HEK293 (cell line): ENCODE data around the gene FBXW5.

Experiments
- EGR2 ChIP-seq: fragments of 450-650 bp; formaldehyde crosslinking; IDR thresholded peaks from 2 replicates; pipeline ENCODE4 v1.5.1; 2016; ENCODE audit warnings: low read depth, missing biosample characterization, missing genetic modification characterization
- KLF10 ChIP-seq: fragments of 450-650 bp; IDR thresholded peaks from 2 replicates; pipeline ENCODE4 v1.5.1; 2018; ENCODE audit warnings: missing biosample characterization, mild to moderate bottlenecking, missing genetic modification characterization
- KLF16 ChIP-seq: fragments of 450-650 bp; formaldehyde crosslinking; IDR thresholded peaks from 2 replicates; pipeline ENCODE4 v1.5.1; 2017; ENCODE audit warnings: missing biosample characterization, missing genetic modification characterization
- OSR2 ChIP-seq: fragments of 450-650 bp; formaldehyde crosslinking; IDR thresholded peaks from 2 replicates; pipeline ENCODE4 v1.5.1; 2016; ENCODE audit warnings: missing biosample characterization, missing genetic modification characterization
- ZBTB21 ChIP-seq: fragments of 450-650 bp; formaldehyde crosslinking; IDR thresholded peaks from 2 replicates; pipeline ENCODE4 v1.5.1; 2017; ENCODE audit warnings: missing biosample characterization, missing genetic modification characterization
- ZBTB48 ChIP-seq: fragments of 450-650 bp; formaldehyde crosslinking; IDR thresholded peaks from 2 replicates; pipeline ENCODE4 v1.5.1; 2016; ENCODE audit warnings: missing biosample characterization, missing genetic modification characterization
- ZFHX2 ChIP-seq: fragments of 450-650 bp; formaldehyde crosslinking; conservative IDR thresholded peaks from 2 replicates; pipeline ENCODE4 v1.5.1; 2016; ENCODE audit warnings: missing biosample characterization, missing genetic modification characterization
- ZFP3 ChIP-seq: fragments of 450-650 bp; formaldehyde crosslinking; IDR thresholded peaks from 2 replicates; pipeline ENCODE4 v1.5.1; 2016; ENCODE audit warnings: low read depth, missing biosample characterization, missing genetic modification characterization
- ZNF157 ChIP-seq: fragments of 450-650 bp; formaldehyde crosslinking; IDR thresholded peaks from 2 replicates; pipeline ENCODE4 v1.5.1; 2016; ENCODE audit warnings: missing biosample characterization, missing genetic modification characterization
- ZNF335 ChIP-seq: fragments of 450-650 bp; formaldehyde crosslinking; conservative IDR thresholded peaks from 2 replicates; pipeline ENCODE4 v1.5.1; 2016; ENCODE audit warnings: missing biosample characterization, missing genetic modification characterization
- ZNF341 ChIP-seq: fragments of 450-650 bp; formaldehyde crosslinking; IDR thresholded peaks from 2 replicates; pipeline ENCODE4; 2016; ENCODE audit warnings: low read depth, missing biosample characterization, missing genetic modification characterization
- ZNF354C ChIP-seq: fragments of 450-650 bp; formaldehyde crosslinking; IDR thresholded peaks from 2 replicates; pipeline ENCODE4 v1.5.1; 2016; ENCODE audit warnings: missing biosample characterization, missing genetic modification characterization, low read depth, borderline replicate concordance
- ZNF423 ChIP-seq: fragments of 450-650 bp; formaldehyde crosslinking; IDR thresholded peaks from 2 replicates; pipeline ENCODE4 v1.5.1; 2016; ENCODE audit warnings: missing biosample characterization, missing genetic modification characterization
- ZNF521 ChIP-seq: fragments of 450-650 bp; formaldehyde crosslinking; IDR thresholded peaks from 2 replicates; pipeline ENCODE4 v1.5.1; 2017; ENCODE audit warnings: missing biosample characterization, mild to moderate bottlenecking, missing genetic modification characterization
- ZNF544 ChIP-seq: fragments of 450-650 bp; formaldehyde crosslinking; IDR thresholded peaks from 2 replicates; pipeline ENCODE4 v1.5.0; 2017; ENCODE audit warnings: missing biosample characterization, missing genetic modification characterization
- ZNF560 ChIP-seq: fragments of 450-650 bp; formaldehyde crosslinking; IDR thresholded peaks from 2 replicates; pipeline ENCODE4 v1.5.1; 2017; ENCODE audit warnings: missing biosample characterization, missing genetic modification characterization, borderline replicate concordance
- ZNF585B ChIP-seq: fragments of 450-650 bp; formaldehyde crosslinking; IDR thresholded peaks from 2 replicates; pipeline ENCODE4 v1.5.1; 2016; ENCODE audit warnings: missing biosample characterization, missing genetic modification characterization
- TF ChIP-seq, protein P1 (sequence below): fragments of 450-650 bp; formaldehyde crosslinking; conservative IDR thresholded peaks from 2 replicates; pipeline ENCODE4 v1.5.1; 2016; ENCODE audit warnings: low read depth, missing biosample characterization, missing genetic modification characterization
- TF ChIP-seq, protein P2 (sequence below): fragments of 450-650 bp; formaldehyde crosslinking; IDR thresholded peaks from 2 replicates; pipeline ENCODE4 v1.5.1; 2016; ENCODE audit warnings: missing biosample characterization, missing genetic modification characterization
- TF ChIP-seq, protein P3 (sequence below): fragments of 450-650 bp; formaldehyde crosslinking; IDR thresholded peaks from 2 replicates; pipeline ENCODE4 v1.5.1; 2017; ENCODE audit warnings: missing biosample characterization, missing genetic modification characterization
- TF ChIP-seq, protein P4 (sequence below): fragments of 450-650 bp; formaldehyde crosslinking; IDR thresholded peaks from 2 replicates; pipeline ENCODE4 v1.5.1; 2016; ENCODE audit warnings: missing biosample characterization, missing genetic modification characterization
- TF ChIP-seq, protein P5 (sequence below): fragments of 450-650 bp; formaldehyde crosslinking; IDR thresholded peaks from 2 replicates; pipeline ENCODE4 v1.5.0; 2017; ENCODE audit warnings: missing biosample characterization, missing genetic modification characterization, borderline replicate concordance
- TF ChIP-seq, protein P6 (sequence below): fragments of 450-650 bp; formaldehyde crosslinking; IDR thresholded peaks from 2 replicates; pipeline ENCODE4 v1.5.1; 2017; ENCODE audit warnings: missing biosample characterization, missing genetic modification characterization

Gene FBXW5

DNA sequence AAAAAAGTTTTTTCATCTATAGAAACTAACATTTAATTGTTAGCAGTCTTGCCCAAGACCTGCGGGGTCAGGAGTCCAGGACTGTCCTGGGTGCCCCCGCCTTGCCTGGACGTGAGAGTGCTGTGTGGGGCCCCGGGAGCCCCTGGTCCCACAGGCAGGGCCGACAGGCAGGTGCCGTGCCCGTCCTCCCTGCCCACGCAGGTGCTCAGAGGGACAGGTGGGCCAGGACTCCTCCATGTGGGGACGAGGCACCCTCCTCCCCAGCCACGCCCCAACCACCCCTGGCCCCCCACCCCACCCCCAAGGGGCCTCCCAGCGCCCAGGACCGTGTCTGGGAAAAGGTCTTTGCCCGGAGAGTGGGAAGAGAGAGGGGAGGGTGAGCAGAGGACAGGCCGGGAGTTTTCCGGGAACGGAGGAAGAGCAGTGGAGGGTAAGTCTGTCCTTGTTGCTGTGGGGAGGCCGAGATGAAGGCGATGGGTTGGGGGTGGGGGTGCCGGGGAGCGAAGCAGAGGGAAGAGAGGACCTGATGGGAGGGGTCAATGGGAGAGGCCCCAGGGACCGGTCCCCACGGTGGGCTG, 4.8 kb upstream of the FBXW5 start (continued):
- TF ChIP-seq EGR2 (tag by site-specific recombination) (peak; percentile 43), ZNF157 (no peak), ZNF423 (tag by site-specific recombination) (no peak), ZFHX2 (tag by site-specific recombination) (no peak), ZNF354C (tag by site-specific recombination) (no peak), ZFP3 (no peak), ZNF544 (tag by site-specific recombination) (no peak), ZBTB21 (tag by site-specific recombination) (peak; percentile 26; the same call in 1 of the 2 replicates), OSR2 (tag by site-specific recombination) (no peak), KLF10 (tag by site-specific recombination) (no peak), ZNF585B (no peak), KLF16 (tag by site-specific recombination) (0 out of 2 replicates have a peak, but pooled peaks have one; percentile 49), ZNF341 (tag by site-specific recombination) (no peak), ZNF560 (tag by site-specific recombination) (no peak), ZBTB48 (tag by site-specific recombination) (peak; percentile 30; the same call in 1 of the 2 replicates), ZNF335 (tag by site-specific recombination) (peak; percentile 83), ZNF521 (tag by site-specific recombination) (no peak)
- TF ChIP-seq, protein P1, sequence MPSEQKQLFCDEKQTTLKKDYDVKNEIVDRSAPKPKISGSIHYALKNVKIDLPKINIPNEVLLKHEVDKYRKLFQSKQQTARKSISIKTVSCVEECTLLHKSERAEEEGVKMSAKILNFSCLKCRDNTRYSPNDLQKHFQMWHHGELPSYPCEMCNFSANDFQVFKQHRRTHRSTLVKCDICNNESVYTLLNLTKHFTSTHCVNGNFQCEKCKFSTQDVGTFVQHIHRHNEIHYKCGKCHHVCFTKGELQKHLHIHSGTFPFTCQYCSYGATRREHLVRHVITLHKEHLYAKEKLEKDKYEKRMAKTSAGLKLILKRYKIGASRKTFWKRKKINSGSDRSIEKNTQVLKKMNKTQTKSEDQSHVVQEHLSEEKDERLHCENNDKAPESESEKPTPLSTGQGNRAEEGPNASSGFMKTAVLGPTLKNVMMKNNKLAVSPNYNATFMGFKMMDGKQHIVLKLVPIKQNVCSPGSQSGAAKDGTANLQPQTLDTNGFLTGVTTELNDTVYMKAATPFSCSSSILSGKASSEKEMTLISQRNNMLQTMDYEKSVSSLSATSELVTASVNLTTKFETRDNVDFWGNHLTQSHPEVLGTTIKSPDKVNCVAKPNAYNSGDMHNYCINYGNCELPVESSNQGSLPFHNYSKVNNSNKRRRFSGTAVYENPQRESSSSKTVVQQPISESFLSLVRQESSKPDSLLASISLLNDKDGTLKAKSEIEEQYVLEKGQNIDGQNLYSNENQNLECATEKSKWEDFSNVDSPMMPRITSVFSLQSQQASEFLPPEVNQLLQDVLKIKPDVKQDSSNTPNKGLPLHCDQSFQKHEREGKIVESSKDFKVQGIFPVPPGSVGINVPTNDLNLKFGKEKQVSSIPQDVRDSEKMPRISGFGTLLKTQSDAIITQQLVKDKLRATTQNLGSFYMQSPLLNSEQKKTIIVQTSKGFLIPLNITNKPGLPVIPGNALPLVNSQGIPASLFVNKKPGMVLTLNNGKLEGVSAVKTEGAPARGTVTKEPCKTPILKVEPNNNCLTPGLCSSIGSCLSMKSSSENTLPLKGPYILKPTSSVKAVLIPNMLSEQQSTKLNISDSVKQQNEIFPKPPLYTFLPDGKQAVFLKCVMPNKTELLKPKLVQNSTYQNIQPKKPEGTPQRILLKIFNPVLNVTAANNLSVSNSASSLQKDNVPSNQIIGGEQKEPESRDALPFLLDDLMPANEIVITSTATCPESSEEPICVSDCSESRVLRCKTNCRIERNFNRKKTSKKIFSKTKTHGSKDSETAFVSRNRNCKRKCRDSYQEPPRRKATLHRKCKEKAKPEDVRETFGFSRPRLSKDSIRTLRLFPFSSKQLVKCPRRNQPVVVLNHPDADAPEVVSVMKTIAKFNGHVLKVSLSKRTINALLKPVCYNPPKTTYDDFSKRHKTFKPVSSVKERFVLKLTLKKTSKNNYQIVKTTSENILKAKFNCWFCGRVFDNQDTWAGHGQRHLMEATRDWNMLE (tag by site-specific recombination), result no peak
- TF ChIP-seq, protein P2, sequence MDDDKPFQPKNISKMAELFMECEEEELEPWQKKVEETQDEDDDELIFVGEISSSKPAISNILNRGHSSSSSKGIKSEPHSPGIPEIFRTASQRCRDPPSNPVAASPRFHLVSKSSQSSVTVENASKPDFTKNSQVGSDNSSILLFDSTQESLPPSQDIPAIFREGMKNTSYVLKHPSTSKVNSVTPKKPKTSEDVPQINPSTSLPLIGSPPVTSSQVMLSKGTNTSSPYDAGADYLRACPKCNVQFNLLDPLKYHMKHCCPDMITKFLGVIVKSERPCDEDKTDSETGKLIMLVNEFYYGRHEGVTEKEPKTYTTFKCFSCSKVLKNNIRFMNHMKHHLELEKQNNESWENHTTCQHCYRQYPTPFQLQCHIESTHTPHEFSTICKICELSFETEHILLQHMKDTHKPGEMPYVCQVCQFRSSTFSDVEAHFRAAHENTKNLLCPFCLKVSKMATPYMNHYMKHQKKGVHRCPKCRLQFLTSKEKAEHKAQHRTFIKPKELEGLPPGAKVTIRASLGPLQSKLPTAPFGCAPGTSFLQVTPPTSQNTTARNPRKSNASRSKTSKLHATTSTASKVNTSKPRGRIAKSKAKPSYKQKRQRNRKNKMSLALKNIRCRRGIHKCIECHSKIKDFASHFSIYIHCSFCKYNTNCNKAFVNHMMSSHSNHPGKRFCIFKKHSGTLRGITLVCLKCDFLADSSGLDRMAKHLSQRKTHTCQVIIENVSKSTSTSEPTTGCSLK (tag by site-specific recombination), result no peak
- TF ChIP-seq, protein P3, sequence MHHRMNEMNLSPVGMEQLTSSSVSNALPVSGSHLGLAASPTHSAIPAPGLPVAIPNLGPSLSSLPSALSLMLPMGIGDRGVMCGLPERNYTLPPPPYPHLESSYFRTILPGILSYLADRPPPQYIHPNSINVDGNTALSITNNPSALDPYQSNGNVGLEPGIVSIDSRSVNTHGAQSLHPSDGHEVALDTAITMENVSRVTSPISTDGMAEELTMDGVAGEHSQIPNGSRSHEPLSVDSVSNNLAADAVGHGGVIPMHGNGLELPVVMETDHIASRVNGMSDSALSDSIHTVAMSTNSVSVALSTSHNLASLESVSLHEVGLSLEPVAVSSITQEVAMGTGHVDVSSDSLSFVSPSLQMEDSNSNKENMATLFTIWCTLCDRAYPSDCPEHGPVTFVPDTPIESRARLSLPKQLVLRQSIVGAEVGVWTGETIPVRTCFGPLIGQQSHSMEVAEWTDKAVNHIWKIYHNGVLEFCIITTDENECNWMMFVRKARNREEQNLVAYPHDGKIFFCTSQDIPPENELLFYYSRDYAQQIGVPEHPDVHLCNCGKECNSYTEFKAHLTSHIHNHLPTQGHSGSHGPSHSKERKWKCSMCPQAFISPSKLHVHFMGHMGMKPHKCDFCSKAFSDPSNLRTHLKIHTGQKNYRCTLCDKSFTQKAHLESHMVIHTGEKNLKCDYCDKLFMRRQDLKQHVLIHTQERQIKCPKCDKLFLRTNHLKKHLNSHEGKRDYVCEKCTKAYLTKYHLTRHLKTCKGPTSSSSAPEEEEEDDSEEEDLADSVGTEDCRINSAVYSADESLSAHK, result no peak
- TF ChIP-seq, protein P4, sequence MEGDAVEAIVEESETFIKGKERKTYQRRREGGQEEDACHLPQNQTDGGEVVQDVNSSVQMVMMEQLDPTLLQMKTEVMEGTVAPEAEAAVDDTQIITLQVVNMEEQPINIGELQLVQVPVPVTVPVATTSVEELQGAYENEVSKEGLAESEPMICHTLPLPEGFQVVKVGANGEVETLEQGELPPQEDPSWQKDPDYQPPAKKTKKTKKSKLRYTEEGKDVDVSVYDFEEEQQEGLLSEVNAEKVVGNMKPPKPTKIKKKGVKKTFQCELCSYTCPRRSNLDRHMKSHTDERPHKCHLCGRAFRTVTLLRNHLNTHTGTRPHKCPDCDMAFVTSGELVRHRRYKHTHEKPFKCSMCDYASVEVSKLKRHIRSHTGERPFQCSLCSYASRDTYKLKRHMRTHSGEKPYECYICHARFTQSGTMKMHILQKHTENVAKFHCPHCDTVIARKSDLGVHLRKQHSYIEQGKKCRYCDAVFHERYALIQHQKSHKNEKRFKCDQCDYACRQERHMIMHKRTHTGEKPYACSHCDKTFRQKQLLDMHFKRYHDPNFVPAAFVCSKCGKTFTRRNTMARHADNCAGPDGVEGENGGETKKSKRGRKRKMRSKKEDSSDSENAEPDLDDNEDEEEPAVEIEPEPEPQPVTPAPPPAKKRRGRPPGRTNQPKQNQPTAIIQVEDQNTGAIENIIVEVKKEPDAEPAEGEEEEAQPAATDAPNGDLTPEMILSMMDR (tag by site-specific recombination), result no peak
- TF ChIP-seq, protein P5, sequence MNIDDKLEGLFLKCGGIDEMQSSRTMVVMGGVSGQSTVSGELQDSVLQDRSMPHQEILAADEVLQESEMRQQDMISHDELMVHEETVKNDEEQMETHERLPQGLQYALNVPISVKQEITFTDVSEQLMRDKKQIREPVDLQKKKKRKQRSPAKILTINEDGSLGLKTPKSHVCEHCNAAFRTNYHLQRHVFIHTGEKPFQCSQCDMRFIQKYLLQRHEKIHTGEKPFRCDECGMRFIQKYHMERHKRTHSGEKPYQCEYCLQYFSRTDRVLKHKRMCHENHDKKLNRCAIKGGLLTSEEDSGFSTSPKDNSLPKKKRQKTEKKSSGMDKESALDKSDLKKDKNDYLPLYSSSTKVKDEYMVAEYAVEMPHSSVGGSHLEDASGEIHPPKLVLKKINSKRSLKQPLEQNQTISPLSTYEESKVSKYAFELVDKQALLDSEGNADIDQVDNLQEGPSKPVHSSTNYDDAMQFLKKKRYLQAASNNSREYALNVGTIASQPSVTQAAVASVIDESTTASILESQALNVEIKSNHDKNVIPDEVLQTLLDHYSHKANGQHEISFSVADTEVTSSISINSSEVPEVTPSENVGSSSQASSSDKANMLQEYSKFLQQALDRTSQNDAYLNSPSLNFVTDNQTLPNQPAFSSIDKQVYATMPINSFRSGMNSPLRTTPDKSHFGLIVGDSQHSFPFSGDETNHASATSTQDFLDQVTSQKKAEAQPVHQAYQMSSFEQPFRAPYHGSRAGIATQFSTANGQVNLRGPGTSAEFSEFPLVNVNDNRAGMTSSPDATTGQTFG (tag by site-specific recombination), result no peak
- TF ChIP-seq, protein P6, sequence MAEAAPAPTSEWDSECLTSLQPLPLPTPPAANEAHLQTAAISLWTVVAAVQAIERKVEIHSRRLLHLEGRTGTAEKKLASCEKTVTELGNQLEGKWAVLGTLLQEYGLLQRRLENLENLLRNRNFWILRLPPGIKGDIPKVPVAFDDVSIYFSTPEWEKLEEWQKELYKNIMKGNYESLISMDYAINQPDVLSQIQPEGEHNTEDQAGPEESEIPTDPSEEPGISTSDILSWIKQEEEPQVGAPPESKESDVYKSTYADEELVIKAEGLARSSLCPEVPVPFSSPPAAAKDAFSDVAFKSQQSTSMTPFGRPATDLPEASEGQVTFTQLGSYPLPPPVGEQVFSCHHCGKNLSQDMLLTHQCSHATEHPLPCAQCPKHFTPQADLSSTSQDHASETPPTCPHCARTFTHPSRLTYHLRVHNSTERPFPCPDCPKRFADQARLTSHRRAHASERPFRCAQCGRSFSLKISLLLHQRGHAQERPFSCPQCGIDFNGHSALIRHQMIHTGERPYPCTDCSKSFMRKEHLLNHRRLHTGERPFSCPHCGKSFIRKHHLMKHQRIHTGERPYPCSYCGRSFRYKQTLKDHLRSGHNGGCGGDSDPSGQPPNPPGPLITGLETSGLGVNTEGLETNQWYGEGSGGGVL (tag by site-specific recombination), result peak; percentile 94
